HG03354 (cell line): Measurements from ENCODE around the gene FMO3.

Experiments used
- ATAC-seq: cut with Tn5 transposase; IDR thresholded peaks from one replicate; pipeline ENCODE4 v1.9.1; 2021; ENCODE audit warnings: mild to moderate bottlenecking; ENCODE audit not compliant: unreplicated experiment, poor library complexity, severe bottlenecking

Gene FMO3

DNA sequence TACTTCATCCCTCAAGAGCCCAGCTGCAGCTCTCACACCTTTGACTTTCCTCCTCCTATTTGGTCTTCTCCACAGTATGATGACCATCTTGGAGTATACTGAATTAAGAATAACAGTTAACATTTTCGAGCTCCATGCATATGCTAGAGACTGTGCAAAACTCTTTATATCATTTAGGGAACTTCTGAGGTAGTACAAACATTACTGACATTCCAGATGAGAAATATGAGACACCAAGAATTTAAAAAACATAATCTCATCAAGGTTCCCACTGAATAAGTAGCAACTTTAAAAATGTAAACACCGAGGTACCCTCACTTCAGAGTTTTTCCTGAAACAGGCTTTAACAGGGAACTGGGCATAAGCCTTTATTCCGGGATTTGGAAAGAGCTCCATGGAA lies 22.7 kb downstream of the FMO3 start:
- no peak for ATAC-seq

GRCh38 chr1:171115280-171115897 lies 24.7 kb downstream of the FMO3 start:
- no peak for ATAC-seq

DNA sequence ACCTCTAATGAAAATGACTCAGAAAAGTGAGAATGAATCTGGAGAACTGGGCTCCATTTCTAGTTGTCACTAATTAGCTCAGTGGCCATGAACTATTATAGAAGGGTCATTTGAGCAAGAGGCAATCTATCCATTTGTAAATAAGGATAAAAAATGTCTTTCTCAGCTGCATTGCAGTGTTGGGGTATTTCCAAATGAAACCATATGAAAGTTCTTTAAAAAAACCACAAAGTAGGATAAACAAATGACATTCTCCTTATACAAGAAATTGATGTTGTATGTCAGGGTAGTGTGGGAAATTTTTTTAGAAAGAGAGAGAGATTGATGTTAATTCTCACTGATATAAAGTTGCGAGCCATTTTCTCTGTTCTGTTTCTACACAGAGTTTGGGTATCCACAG lies 26.0 kb downstream of the FMO3 start:
- no peak for ATAC-seq

DNA sequence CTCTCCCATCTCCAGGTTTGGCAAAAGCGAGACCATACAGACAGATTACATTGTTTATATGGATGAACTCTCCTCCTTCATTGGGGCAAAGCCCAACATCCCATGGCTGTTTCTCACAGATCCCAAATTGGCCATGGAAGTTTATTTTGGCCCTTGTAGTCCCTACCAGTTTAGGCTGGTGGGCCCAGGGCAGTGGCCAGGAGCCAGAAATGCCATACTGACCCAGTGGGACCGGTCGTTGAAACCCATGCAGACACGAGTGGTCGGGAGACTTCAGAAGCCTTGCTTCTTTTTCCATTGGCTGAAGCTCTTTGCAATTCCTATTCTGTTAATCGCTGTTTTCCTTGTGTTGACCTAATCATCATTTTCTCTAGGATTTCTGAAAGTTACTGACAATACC lies 26.4 kb downstream of the FMO3 start:
- no peak for ATAC-seq

DNA sequence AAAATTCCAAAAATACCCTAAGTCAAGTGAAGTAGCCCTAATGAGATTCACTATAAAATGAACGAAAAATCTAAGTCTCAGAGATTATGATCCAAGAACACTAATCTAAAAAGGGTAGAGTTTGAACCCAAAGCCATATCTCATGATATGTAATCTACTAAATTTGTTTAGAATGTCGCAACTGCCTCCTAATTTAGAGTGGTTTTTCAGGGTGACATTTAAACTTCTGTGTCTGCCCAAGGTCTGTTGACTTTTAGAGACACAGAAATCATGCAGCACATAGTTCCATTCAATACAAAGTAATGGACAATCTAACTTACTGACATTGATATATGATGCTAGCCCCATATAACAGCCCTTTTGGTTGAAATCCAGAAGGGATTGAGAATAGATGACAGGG lies 28.9 kb downstream of the FMO3 start:
- no peak for ATAC-seq

DNA sequence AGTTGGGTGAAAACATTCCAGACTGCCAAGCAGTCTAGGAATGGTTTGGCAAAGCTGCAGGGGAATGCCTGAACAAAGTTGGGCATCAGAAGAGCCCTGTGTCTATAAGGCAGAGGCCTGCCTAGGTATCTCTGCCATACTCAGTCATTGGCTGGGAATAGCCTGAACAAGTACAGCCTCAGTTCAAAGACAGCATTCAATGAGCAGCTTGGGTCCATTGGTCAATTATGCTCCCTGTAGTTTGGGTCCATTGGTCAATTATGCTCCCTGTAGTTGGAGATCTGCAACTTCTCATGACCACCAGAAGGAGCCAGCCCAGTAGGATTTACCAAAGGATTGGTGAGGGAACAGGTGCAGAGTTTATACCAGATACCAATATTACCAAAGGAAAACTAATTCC lies 31.6 kb downstream of the FMO3 start:
- no peak for ATAC-seq

GRCh38 chr1:171122893-171123292 lies 32.2 kb downstream of the FMO3 start:
- ATAC-seq, result no peak

DNA sequence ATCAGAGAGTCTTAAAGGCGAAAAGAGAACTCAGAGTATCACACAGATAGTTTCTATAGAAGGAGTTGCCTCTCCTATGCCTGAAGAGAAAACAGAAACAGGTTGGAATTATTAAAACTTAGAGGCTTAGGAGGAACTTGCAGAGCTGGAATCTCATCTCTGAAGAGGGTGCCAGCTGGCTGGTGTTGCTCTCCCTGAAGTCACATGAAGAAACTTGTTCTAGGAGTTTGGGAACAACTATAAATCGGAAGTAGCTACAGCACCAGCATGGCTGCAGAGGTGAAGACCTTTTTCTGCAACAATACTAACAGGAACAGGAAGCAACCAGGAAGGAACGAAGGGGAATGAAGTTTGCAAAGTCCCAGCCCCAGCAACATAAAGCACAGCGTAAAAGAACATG lies 35.8 kb downstream of the FMO3 start:
- ATAC-seq, result no peak

DNA sequence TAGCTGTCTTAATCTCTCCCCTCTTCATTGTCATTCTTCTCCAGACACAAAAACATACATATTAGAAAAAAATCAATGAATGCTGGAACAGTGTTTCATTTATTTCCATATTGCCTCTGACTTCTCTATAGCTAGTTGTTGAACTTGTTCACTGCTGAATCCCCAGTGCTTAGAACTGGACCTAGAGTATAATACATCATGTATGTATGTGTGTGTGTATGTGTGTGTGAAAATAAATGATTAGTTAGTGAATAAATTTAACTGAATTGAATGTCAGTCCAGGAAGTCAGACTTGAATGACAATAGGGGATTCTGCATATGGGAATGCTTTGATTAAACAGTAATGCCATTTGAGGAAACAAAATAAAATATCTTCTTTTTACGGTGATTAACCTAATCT lies 36.4 kb downstream of the FMO3 start:
- no peak for ATAC-seq

GRCh38 chr1:171127501-171127900 lies 36.8 kb downstream of the FMO3 start:
- no peak for ATAC-seq

DNA sequence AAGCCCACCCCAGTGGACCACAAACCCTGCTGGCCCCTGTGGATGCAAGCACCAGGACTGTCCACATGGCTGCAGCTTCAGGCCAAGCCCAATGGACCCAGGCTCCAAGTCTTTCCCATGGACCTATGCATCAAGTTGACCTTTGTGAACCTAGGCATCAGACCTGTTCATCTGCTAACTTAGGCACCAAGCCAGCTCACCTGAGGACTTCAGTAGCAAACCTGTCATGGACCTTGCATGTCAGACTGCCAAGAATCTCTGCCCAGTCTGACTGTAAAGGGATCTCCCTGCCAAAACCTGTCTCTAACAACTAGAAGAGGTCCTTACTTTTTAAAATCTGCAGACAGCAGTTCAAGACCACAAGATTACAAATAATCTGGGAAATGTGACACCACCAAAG lies 37.8 kb downstream of the FMO3 start:
- ATAC-seq, result no peak

DNA sequence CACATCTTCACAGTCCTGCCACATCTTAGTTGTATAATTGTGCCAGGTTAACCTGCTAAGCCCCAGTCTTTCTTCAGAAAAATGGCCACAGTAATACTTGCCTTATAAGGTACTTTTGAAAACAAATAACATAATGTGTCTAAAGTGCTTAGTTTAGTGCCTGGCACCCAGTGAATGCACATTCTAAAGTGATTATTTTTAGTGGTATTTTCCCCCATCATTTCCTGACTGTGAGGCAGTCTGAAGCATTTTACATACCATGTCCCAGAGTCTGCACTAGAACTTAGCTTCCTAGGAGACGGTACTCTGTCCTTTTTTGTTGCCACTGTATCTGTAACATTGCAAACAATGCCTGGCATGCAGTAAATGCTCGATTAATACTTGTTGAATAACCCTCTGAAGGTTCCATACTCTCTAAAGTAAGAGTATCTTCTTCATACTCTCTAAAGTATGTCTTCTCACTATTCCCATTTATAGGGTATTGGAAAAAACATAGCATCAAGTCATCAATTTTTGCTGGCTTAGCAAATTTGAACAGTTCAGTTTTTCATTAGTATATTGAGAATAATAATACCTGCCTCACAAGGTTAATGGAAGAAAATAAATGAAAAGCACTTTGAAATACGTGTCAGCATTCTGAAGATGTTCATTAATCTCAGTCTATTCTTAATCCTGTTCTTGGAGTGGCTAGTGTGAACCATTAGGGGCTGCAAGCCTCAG lies 43.7 kb downstream of the FMO3 start:
- no peak for ATAC-seq

- no peak for ATAC-seq
Measured at GRCh38 chr1:171137580-171137979, 46.9 kb downstream of the FMO3 start.

- ATAC-seq, result no peak
Measured at GRCh38 chr1:171138980-171139379, 48.3 kb downstream of the FMO3 start.

DNA sequence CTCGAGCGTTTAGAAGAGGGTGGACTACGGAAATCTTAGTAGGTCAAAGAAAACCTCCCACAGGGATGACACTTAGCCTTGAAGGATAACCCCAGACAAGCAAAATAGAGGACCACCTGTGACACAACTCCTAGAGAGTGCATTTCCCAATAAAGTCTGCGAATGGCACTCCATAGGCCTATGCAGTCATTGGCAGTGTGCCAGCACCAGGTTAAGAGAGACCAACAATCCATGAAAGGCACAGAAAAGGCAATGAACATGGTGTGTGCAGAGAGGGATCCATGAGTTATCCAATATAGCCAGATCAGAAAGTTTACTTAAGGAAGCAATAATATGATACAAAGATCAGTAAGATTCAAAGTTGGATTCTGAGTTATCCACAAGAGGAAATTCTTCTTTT lies 49.2 kb downstream of the FMO3 start:
- ATAC-seq, result no peak

DNA sequence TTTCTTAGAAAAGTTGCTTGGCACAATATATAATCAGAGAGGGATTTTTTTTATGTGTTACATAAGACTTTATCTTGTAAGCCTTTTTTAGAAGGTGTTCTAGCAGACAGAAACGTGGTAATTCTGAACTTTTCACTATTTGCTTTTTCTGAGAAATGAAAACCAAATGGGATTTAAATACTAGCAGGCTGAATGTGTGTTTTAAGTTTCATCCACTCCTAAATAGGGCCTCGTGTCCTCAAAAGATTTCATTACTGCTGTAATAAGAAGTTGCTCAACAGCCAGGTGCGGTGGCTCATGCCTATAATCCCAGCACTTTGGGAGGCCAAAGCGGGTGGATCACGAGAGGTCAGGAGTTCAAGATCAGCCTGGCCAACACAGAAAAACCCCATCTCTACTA lies 49.7 kb downstream of the FMO3 start:
- no peak for ATAC-seq

DNA sequence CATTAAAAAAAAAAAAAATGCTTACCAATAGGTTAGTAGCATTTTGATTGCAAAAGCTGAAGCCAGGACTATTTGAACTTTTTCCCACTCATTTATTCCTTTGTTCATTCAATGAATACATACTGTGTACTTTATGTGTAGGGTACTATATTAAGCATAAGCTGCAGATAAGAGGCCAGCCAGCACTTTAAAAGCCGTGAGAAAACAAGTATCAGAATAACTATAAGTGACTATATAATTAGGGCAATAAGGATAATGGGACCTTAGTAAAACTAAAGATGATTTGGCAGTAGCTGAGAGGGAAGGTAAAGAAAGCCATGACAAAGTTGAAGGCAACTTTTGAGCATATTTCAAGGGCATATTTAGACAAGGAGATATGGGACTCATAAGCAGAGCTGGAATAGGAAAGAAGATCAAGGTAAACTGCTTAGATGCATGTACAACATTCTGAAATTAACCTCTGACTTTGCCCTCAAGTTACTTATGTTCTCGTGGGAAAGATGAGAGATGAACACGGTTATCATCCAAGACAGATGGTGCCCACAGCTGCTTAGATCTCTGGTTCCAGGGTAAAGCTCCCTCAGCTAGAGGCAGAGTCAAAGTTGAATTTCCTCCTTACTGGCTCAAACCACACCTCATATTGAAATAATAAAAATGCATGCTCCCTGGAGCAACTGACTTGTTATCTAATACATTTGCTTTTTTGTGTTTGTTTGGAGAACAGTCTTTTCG lies 50.4 kb downstream of the FMO3 start:
- ATAC-seq, result no peak

DNA sequence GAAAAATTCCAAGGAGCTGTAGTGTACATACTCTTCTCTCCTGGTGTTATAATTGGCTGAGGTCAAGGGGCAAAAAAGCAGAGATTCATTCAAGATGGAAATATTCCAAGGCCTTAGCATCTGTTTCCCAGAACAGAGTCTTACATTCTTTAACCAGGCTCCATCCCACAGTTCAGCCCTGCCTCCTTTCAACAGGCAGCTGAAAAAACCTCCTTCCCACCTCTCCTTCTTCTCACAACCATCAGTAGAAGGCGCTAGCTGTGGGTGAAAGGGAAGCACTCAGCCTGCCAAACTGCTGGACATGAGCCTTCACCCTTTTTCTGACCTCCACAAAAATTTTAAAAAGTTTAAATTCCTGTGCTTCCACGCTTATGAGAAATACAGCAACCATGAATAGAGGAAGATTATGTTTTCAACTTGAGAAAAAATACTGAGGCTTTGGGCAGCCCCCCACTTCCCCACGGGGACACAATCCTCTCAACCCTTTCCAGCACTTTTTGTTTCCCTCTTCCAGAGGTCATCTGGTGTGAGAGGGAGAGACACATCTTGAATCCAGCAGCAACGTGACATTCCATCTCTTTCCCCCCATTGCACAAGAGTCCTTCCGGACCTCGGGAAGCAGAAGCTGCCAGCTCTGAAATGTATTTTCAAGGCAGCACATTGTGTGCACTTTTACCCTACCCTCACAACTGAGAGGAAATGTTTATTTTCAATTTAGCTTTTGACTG lies 51.1 kb downstream of the FMO3 start:
- no peak for ATAC-seq

GRCh38 chr1:171142416-171143385 lies 52.0 kb downstream of the FMO3 start:
- ATAC-seq, result no peak
